MM.1S (cell line): ENCODE measurements around the gene TICAM1.

Source experiments
- CTCF ChIP-seq: fragments of 300-600 bp; sonication (generic); IDR thresholded peaks from 2 replicates; pipeline ENCODE4 v1.5.1; 2016; ENCODE audit warnings: antibody characterized with exemption, low read length, mixed read lengths
- EZH2 ChIP-seq: fragments of 300-600 bp; sonication (generic); optimal IDR thresholded peaks from 2 replicates; pipeline ENCODE3; 2017; ENCODE audit warnings: low read depth, mild to moderate bottlenecking, antibody characterized with exemption, low read length, mixed read lengths

GRCh38 chr19:4800591-4801081, 30.9 kb downstream of the TICAM1 start:
- TF ChIP-seq CTCF (no peak), EZH2 (no peak)
